K562 (cell line): ENCODE data around the gene MYH9.

Experiments
- ATF3 ChIP-seq, 2 experiments: fragments of 450-650 bp in 1 of 2; sonication (generic) in 1 of 2; formaldehyde crosslinking in 1 of 2; IDR thresholded peaks in 1 of 2; conservative IDR thresholded peaks in 1 of 2; 2 replicates each; pipeline versions ENCODE4 v1.6.1 to v1.8.1; 2016 to 2023; ENCODE audit warnings: mild to moderate bottlenecking in 2 of 2, moderate library complexity in 2 of 2, inconsistent platforms in 1 of 2, missing genetic modification reagents in 1 of 2
- CBX5 ChIP-seq: IDR thresholded peaks from 2 replicates; pipeline ENCODE4 v1.6.1; 2014; ENCODE audit warnings: low read depth, borderline replicate concordance
- HDAC2 ChIP-seq: fragments of 450-650 bp; IDR thresholded peaks from 2 replicates; pipeline ENCODE4 v1.6.1; 2016; ENCODE audit warnings: mild to moderate bottlenecking
- HNRNPUL1 ChIP-seq: fragments of 200-400 bp; formaldehyde crosslinking; IDR thresholded peaks from 2 replicates; pipeline ENCODE4 v1.6.1; 2017; ENCODE audit warnings: low read length
- KLF10 ChIP-seq: fragments of 250-450 bp; sonication (Bioruptor Pico); IDR thresholded peaks from 2 replicates; pipeline ENCODE4 v1.6.1; 2021; ENCODE audit warnings: matching md5 sums
- MXI1 ChIP-seq: IDR thresholded peaks from 2 replicates; pipeline ENCODE4 v1.6.1; 2011; ENCODE audit warnings: low read depth, mild to moderate bottlenecking, improper control_type of control experiment, low read length
- PHF8 ChIP-seq: fragments of 200-600 bp; sonication (generic); IDR thresholded peaks from 2 replicates; pipeline ENCODE4 v1.6.1; 2012; ENCODE audit warnings: mixed run types, mild to moderate bottlenecking, inconsistent platforms, low read length, moderate library complexity, borderline replicate concordance
- PKNOX1 ChIP-seq: fragments of 450-650 bp; IDR thresholded peaks from 2 replicates; pipeline ENCODE4 v1.6.1; 2016
- YY1 ChIP-seq, 3 experiments: IDR thresholded peaks; 2 replicates each; pipeline ENCODE4 v1.6.1; 2011; ENCODE audit warnings: low read length in 2 of 3, mild to moderate bottlenecking in 2 of 3, moderate library complexity in 2 of 3, borderline replicate concordance in 1 of 3, control low read depth in 1 of 3, low read depth in 1 of 3; ENCODE audit not compliant: insufficient read depth in 3 of 3, insufficient replicate concordance in 2 of 3, control insufficient read depth in 1 of 3, insufficient read length in 1 of 3; ENCODE audit errors: extremely low read depth in 1 of 3
- ZFP91 ChIP-seq: sonication (generic); formaldehyde crosslinking; IDR thresholded peaks from 2 replicates; pipeline ENCODE4 v1.8.0; 2022; ENCODE audit warnings: mild to moderate bottlenecking, missing genetic modification reagents
- ZNF311 ChIP-seq: fragments of 250-450 bp; sonication (Bioruptor Pico); IDR thresholded peaks from 2 replicates; pipeline ENCODE4 v1.4.0; 2020; ENCODE audit warnings: mild to moderate bottlenecking, moderate library complexity
- ZNF354B ChIP-seq: fragments of 250-450 bp; sonication (Bioruptor Pico); IDR thresholded peaks from 2 replicates; pipeline ENCODE4 v1.4.0; 2020
- TF ChIP-seq, protein P1 (sequence below), 3 experiments: IDR thresholded peaks in 2 of 3; conservative IDR thresholded peaks in 1 of 3; 2 replicates each; pipeline ENCODE4 v1.5.1; 2011 to 2012; ENCODE audit warnings: low read length in 3 of 3, mild to moderate bottlenecking in 3 of 3, control low read depth in 2 of 3, improper control_type of control experiment in 1 of 3, inconsistent platforms in 1 of 3, low read depth in 1 of 3, mixed read lengths in 1 of 3, moderate library complexity in 1 of 3; ENCODE audit not compliant: insufficient read depth in 2 of 3

DNA sequence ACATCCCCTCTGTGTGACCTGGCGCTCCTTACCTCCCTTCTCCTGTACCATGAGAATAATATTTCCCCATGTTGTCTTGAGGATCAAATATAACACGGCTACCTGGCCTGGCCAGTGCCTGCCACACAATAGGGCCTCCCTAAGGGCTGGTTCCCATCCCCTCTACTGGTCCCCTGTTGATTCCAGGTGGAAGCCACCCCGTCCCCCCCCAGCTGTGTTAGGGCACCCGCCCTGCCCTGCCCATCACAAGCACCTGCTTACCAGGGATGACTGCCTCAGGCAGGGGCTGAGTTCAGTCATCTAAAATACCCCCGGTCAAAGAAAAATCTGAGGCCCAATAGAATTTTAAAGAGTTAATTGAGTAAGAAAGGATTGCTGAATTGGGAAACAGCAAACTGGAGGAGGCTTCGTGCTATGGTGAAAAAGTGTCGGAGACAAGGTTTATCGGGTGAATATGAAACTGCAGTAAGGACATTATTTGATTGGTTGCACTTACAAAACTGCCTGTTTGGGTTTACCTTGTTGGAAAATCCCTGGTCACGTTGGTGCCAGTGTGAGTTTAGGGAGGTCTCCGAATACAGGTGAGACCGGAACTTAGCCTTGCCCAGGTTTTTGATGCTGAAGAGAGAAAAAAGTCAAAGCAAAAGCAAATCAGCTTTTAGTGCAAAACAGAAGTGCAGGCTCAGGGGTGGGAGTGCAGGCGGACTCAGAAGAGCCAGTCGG is 129.7 kb downstream of the MYH9 start:
- TF ChIP-seq CBX5 (no peak), ATF3 (IDR thresholded peaks at IDR 0.05) (no peak), ATF3 (CRISPR knock-in tag; conservative IDR thresholded peaks at IDR 0.05) (no peak), ZNF311 (no peak), ZNF354B (CRISPR knock-in tag) (no peak), ZFP91 (CRISPR knock-in tag) (no peak), MXI1 (no peak), PHF8 (no peak), HDAC2 (no peak), PKNOX1 (no peak), HNRNPUL1 (no peak), YY1 (IDR thresholded peaks at IDR 0.05; ENCODE audit: borderline replicate concordance in 1 of 3, control insufficient read depth in 1 of 3, extremely low read depth in 1 of 3, insufficient read depth in 3 of 3, insufficient read length in 1 of 3, insufficient replicate concordance in 2 of 3, low read depth in 1 of 3, low read length in 2 of 3) (no peak), KLF10 (CRISPR knock-in tag) (no peak)
- TF ChIP-seq, protein P1, sequence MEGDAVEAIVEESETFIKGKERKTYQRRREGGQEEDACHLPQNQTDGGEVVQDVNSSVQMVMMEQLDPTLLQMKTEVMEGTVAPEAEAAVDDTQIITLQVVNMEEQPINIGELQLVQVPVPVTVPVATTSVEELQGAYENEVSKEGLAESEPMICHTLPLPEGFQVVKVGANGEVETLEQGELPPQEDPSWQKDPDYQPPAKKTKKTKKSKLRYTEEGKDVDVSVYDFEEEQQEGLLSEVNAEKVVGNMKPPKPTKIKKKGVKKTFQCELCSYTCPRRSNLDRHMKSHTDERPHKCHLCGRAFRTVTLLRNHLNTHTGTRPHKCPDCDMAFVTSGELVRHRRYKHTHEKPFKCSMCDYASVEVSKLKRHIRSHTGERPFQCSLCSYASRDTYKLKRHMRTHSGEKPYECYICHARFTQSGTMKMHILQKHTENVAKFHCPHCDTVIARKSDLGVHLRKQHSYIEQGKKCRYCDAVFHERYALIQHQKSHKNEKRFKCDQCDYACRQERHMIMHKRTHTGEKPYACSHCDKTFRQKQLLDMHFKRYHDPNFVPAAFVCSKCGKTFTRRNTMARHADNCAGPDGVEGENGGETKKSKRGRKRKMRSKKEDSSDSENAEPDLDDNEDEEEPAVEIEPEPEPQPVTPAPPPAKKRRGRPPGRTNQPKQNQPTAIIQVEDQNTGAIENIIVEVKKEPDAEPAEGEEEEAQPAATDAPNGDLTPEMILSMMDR (IDR thresholded peaks at IDR 0.05 in 2 of 3, conservative IDR thresholded peaks at IDR 0.05 in 1 of 3; ENCODE audit: insufficient read depth in 2 of 3, low read depth in 1 of 3, low read length in 3 of 3) = no peak
